ENCODE results near the gene SRBD1.

SRBD1 gene

GRCh38 chr2:45483997-45484396, 127.1 kb downstream of the SRBD1 start:
- peaks cover 0 to 4% of the 10 kb centered on the region in 2 donors for H3K9me3 ChIP-seq (ENCODE audit: control insufficient read depth in 1 of 2, low read length in 2 of 2)
- no peaks in the 10 kb centered on the region for H3K4me1 ChIP-seq (ENCODE audit: control insufficient read depth in 1 of 2, insufficient read depth in 2 of 2, low read length in 2 of 2)
- peaks cover 0 to 3% of the 10 kb centered on the region in 2 donors for H3K36me3 ChIP-seq (ENCODE audit: control insufficient read depth in 1 of 2, insufficient read depth in 2 of 2, low read length in 2 of 2)
- H3K4me3 ChIP-seq (ENCODE audit: low read depth in 1 of 2, low read length in 2 of 2): no peak overlapping the region
- no peak overlapping the region for H3K27ac ChIP-seq (ENCODE audit: low read depth, low read length)
- no peak overlapping the region for H3K9ac ChIP-seq (ENCODE audit: low read depth in 1 of 2, low read length in 2 of 2)
- no peaks in the 10 kb centered on the region for H3K27me3 ChIP-seq (ENCODE audit: control insufficient read depth in 1 of 2, insufficient read depth in 2 of 2, low read length in 2 of 2)

GRCh38 chr2:45477546-45477945, 133.5 kb downstream of the SRBD1 start:
- Histone ChIP-seq H3K4me3 (ENCODE audit: low read depth in 1 of 2, low read length in 2 of 2) (no peak overlapping the region), H3K27me3 (ENCODE audit: control insufficient read depth in 1 of 2, insufficient read depth in 2 of 2, low read length in 2 of 2) (no peaks in the 10 kb centered on the region), H3K36me3 (ENCODE audit: control insufficient read depth in 1 of 2, insufficient read depth in 2 of 2, low read length in 2 of 2) (peaks cover 3 to 4% of the 10 kb centered on the region in 2 donors), H3K27ac (ENCODE audit: low read depth, low read length) (no peak overlapping the region), H3K9me3 (ENCODE audit: control insufficient read depth in 1 of 2, low read length in 2 of 2) (peaks cover 0 to 4% of the 10 kb centered on the region in 2 donors), H3K4me1 (ENCODE audit: control insufficient read depth in 1 of 2, insufficient read depth in 2 of 2, low read length in 2 of 2) (no peaks in the 10 kb centered on the region), H3K9ac (ENCODE audit: low read depth in 1 of 2, low read length in 2 of 2) (no peak overlapping the region)

DNA sequence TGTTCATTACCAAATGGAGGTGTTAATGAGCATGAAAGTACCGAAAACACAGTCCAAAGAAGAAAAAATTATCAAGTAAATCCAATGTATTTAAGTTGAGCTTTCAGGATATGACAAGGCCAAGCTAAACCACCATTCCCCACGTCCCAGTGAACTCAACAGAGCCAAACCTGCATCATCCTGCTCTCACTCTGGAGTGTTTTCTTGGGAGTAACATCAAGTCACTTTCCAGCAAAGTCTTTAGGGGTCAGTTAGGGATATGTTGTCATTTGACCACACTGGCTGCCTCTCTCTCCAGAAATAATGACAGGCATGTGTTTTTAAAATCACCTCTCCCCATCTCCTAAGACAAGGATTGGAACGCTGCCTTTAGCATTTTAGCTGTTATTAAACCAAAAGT, 140.5 kb downstream of the SRBD1 start:
- Histone ChIP-seq H3K4me3 (ENCODE audit: low read depth in 1 of 2, low read length in 2 of 2) (no peak overlapping the region), H3K9me3 (ENCODE audit: control insufficient read depth in 1 of 2, low read length in 2 of 2) (no peaks in the 10 kb centered on the region)

DNA sequence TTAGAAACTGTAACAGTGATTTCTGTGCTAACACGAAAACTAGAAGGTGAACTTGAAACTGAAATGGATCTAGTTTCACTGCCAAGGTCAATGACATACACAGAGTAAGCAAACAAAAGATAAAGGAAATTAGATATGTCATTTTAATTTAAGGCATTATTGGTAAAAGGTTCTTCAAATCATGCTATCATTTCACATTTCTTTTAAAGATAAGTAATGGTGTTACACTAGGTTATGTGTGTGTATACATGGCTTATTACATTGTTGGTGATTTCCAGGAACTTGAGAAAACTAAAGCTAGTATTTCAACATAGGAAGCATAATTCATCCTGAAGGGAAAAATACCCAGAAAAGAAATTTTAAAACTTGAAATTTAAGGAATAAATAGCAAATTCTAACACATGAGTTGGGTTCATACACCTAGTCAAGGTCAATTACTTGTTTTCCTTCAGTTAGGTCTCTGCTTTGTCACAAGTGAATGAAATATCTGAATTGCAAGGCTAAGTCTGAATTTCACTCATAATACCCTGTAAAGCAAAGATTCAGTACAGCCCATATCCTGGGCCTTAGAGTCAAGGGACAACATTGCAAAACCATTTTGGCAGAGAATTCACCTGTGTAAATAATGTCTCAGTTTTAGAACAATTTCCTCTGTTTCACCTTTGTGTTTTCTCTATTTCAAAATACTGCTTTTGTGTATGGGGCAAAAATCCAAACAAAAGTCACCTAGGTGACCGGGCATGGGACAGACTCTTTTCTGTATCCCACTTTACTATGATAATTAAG, 141.6 kb downstream of the SRBD1 start:
- H3K9ac ChIP-seq (ENCODE audit: low read depth in 1 of 2, low read length in 2 of 2): no peak overlapping the region
- H3K4me1 ChIP-seq (ENCODE audit: control insufficient read depth in 1 of 2, insufficient read depth in 2 of 2, low read length in 2 of 2): peaks cover 4 to 6% of the 10 kb centered on the region in 2 donors
- H3K9me3 ChIP-seq (ENCODE audit: control insufficient read depth in 1 of 2, low read length in 2 of 2): no peaks in the 10 kb centered on the region
- H3K36me3 ChIP-seq (ENCODE audit: control insufficient read depth in 1 of 2, insufficient read depth in 2 of 2, low read length in 2 of 2): peaks cover 0 to 4% of the 10 kb centered on the region in 2 donors
- H3K4me3 ChIP-seq (ENCODE audit: low read depth in 1 of 2, low read length in 2 of 2): no peak overlapping the region
- H3K27me3 ChIP-seq (ENCODE audit: control insufficient read depth in 1 of 2, insufficient read depth in 2 of 2, low read length in 2 of 2): no peaks in the 10 kb centered on the region
- no peak overlapping the region for H3K27ac ChIP-seq (ENCODE audit: low read depth, low read length)

More for the DNA sequence above, 140.5 kb downstream of the SRBD1 start:
- H3K4me1 ChIP-seq (ENCODE audit: control insufficient read depth in 1 of 2, insufficient read depth in 2 of 2, low read length in 2 of 2): peaks cover 4 to 6% of the 10 kb centered on the region in 2 donors
- no peak overlapping the region for H3K9ac ChIP-seq (ENCODE audit: low read depth in 1 of 2, low read length in 2 of 2)
- no peaks in the 10 kb centered on the region for H3K27me3 ChIP-seq (ENCODE audit: control insufficient read depth in 1 of 2, insufficient read depth in 2 of 2, low read length in 2 of 2)
- peaks cover 0 to 4% of the 10 kb centered on the region in 2 donors for H3K36me3 ChIP-seq (ENCODE audit: control insufficient read depth in 1 of 2, insufficient read depth in 2 of 2, low read length in 2 of 2)
- H3K27ac ChIP-seq (ENCODE audit: low read depth, low read length): no peak overlapping the region

GRCh38 chr2:45468279-45468678, 142.8 kb downstream of the SRBD1 start:
- no peak overlapping the region for H3K27ac ChIP-seq (ENCODE audit: low read depth, low read length)
- no peaks in the 10 kb centered on the region for H3K9me3 ChIP-seq (ENCODE audit: control insufficient read depth in 1 of 2, low read length in 2 of 2)
- peaks cover 4 to 6% of the 10 kb centered on the region in 2 donors for H3K4me1 ChIP-seq (ENCODE audit: control insufficient read depth in 1 of 2, insufficient read depth in 2 of 2, low read length in 2 of 2)
- no peak overlapping the region for H3K4me3 ChIP-seq (ENCODE audit: low read depth in 1 of 2, low read length in 2 of 2)
- H3K27me3 ChIP-seq (ENCODE audit: control insufficient read depth in 1 of 2, insufficient read depth in 2 of 2, low read length in 2 of 2): no peaks in the 10 kb centered on the region
- no peak overlapping the region for H3K9ac ChIP-seq (ENCODE audit: low read depth in 1 of 2, low read length in 2 of 2)
- H3K36me3 ChIP-seq (ENCODE audit: control insufficient read depth in 1 of 2, insufficient read depth in 2 of 2, low read length in 2 of 2): no peaks in the 10 kb centered on the region

GRCh38 chr2:45466053-45466452, 145.0 kb downstream of the SRBD1 start:
- peaks cover 4 to 6% of the 10 kb centered on the region in 2 donors for H3K4me1 ChIP-seq (ENCODE audit: control insufficient read depth in 1 of 2, insufficient read depth in 2 of 2, low read length in 2 of 2)
- H3K4me3 ChIP-seq (ENCODE audit: low read depth in 1 of 2, low read length in 2 of 2): no peak overlapping the region
- H3K36me3 ChIP-seq (ENCODE audit: control insufficient read depth in 1 of 2, insufficient read depth in 2 of 2, low read length in 2 of 2): no peaks in the 10 kb centered on the region
- H3K9ac ChIP-seq (ENCODE audit: low read depth in 1 of 2, low read length in 2 of 2): no peak overlapping the region
- H3K27me3 ChIP-seq (ENCODE audit: control insufficient read depth in 1 of 2, insufficient read depth in 2 of 2, low read length in 2 of 2): no peaks in the 10 kb centered on the region
- no peak overlapping the region for H3K27ac ChIP-seq (ENCODE audit: low read depth, low read length)
- no peaks in the 10 kb centered on the region for H3K9me3 ChIP-seq (ENCODE audit: control insufficient read depth in 1 of 2, low read length in 2 of 2)

DNA sequence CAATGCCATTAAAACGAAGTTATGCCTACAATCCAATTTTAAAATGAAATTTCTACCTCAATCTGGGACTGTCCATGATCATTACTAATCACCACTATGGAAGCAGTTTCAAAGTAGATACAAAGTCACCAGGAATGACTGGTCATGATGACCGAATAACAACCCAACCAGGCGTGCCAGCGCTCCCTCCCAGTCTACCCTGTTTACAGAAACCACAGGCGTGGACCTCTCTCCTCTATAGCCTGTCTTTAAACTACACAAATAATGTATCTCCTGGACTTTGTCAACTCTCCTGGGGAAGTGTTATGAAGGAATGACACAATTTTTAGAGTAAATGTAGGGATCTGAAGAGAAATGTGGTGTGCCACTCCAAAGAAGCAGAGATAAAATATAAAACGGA, 150.2 kb downstream of the SRBD1 start:
- no peak overlapping the region for H3K27ac ChIP-seq (ENCODE audit: low read depth, low read length)
- no peaks in the 10 kb centered on the region for H3K9me3 ChIP-seq (ENCODE audit: control insufficient read depth in 1 of 2, low read length in 2 of 2)
- no peak overlapping the region for H3K4me3 ChIP-seq (ENCODE audit: low read depth in 1 of 2, low read length in 2 of 2)
- H3K27me3 ChIP-seq (ENCODE audit: control insufficient read depth in 1 of 2, insufficient read depth in 2 of 2, low read length in 2 of 2): no peaks in the 10 kb centered on the region
- peaks cover 9 to 22% of the 10 kb centered on the region in 2 donors for H3K4me1 ChIP-seq (ENCODE audit: control insufficient read depth in 1 of 2, insufficient read depth in 2 of 2, low read length in 2 of 2)
- no peaks in the 10 kb centered on the region for H3K36me3 ChIP-seq (ENCODE audit: control insufficient read depth in 1 of 2, insufficient read depth in 2 of 2, low read length in 2 of 2)
- no peak overlapping the region for H3K9ac ChIP-seq (ENCODE audit: low read depth in 1 of 2, low read length in 2 of 2)

DNA sequence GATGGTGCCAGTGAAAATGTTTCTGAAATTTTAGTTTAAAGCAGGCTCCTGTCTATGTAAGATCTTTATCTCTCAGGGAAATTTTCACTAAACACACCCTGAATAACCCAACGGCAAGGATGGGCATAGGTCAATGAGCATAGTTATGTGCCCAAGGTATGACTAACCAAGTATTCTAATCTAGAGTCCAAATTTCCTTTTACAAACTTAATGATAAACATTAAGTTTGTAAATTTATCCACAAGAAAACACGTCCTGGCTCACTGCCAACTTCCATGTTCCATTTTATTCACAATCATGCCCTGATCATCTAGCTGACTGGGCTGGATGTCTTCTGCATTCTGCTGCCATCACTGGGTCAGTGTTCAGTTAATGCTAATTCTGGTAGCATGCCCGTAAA, 151.2 kb downstream of the SRBD1 start:
- H3K4me3 ChIP-seq (ENCODE audit: low read depth in 1 of 2, low read length in 2 of 2): no peak overlapping the region
- H3K9me3 ChIP-seq (ENCODE audit: control insufficient read depth in 1 of 2, low read length in 2 of 2): no peaks in the 10 kb centered on the region
- no peaks in the 10 kb centered on the region for H3K27me3 ChIP-seq (ENCODE audit: control insufficient read depth in 1 of 2, insufficient read depth in 2 of 2, low read length in 2 of 2)
- no peaks in the 10 kb centered on the region for H3K36me3 ChIP-seq (ENCODE audit: control insufficient read depth in 1 of 2, insufficient read depth in 2 of 2, low read length in 2 of 2)
- H3K4me1 ChIP-seq (ENCODE audit: control insufficient read depth in 1 of 2, insufficient read depth in 2 of 2, low read length in 2 of 2): peaks cover 9 to 22% of the 10 kb centered on the region in 2 donors
- H3K9ac ChIP-seq (ENCODE audit: low read depth in 1 of 2, low read length in 2 of 2): no peak overlapping the region
- no peak overlapping the region for H3K27ac ChIP-seq (ENCODE audit: low read depth, low read length)

DNA sequence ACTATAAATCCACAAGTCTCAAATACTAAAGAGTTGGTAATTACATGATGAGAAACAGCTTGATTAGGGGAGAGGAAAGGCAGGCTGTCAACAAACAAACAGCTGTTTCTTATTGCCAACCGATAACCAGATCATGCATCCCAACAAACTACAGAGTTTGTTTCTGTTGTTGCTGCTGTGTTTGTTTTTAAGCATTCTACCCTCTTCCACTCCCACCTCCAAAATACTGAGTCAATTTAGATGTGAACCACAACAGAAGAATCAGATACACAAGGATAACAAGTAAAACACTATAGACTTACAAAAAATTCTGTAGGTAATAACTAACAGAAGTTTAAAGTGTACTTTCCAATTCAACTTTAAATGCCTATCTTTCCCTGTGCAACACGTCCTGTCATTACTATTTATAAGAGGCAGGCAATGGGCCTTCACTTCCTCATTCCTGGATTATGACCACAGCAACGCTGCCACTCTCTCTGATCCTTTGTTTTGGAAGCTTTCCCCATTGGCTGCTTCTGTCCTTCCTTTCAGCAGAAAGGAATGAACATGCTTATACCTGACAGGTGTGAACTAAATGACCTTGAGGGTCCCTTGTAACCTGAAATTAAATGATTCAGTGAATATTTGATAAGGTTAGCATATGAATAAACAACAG, 152.0 kb downstream of the SRBD1 start:
- H3K9me3 ChIP-seq (ENCODE audit: control insufficient read depth in 1 of 2, low read length in 2 of 2): no peaks in the 10 kb centered on the region
- no peak overlapping the region for H3K4me3 ChIP-seq (ENCODE audit: low read depth in 1 of 2, low read length in 2 of 2)
- H3K9ac ChIP-seq (ENCODE audit: low read depth in 1 of 2, low read length in 2 of 2): no peak overlapping the region
- H3K4me1 ChIP-seq (ENCODE audit: control insufficient read depth in 1 of 2, insufficient read depth in 2 of 2, low read length in 2 of 2): peaks cover 9 to 22% of the 10 kb centered on the region in 2 donors
- H3K36me3 ChIP-seq (ENCODE audit: control insufficient read depth in 1 of 2, insufficient read depth in 2 of 2, low read length in 2 of 2): no peaks in the 10 kb centered on the region
- no peak overlapping the region for H3K27ac ChIP-seq (ENCODE audit: low read depth, low read length)
- no peaks in the 10 kb centered on the region for H3K27me3 ChIP-seq (ENCODE audit: control insufficient read depth in 1 of 2, insufficient read depth in 2 of 2, low read length in 2 of 2)

DNA sequence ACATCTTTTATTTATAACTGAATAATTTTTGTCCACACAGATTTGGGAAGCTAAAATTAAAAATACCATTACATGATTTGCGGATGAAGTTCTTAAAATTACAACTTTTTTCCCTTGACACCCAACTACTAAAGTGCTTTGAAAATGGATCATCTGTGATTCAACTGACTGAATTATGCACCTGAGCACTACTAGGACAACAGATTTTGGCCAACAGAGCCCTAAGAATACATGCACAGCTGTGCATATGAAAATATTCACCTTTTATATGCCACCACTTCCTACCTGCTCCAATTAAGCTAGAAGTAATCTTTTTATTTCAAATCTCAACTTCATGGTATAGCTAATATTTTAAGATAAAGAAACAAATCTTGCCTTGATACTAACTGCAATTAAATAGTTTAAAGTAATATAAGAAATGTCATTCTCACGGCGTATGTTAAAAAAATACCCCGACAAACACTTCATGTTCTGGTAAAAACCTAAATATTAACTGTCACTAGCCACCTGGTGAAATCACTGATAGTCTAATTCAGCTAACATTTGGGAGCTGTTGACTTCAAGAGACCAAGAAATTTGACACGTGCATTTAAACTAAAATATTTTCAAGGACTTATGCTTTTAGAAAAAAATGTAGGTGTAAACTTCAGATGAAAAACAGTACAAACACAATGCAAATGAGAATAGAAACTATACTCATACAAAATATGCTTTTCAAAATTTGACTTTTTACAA, 153.7 kb downstream of the SRBD1 start:
- Histone ChIP-seq H3K9ac (ENCODE audit: low read depth in 1 of 2, low read length in 2 of 2) (no peak overlapping the region), H3K27me3 (ENCODE audit: control insufficient read depth in 1 of 2, insufficient read depth in 2 of 2, low read length in 2 of 2) (no peaks in the 10 kb centered on the region), H3K4me3 (ENCODE audit: low read depth in 1 of 2, low read length in 2 of 2) (no peak overlapping the region), H3K9me3 (ENCODE audit: control insufficient read depth in 1 of 2, low read length in 2 of 2) (no peaks in the 10 kb centered on the region), H3K4me1 (ENCODE audit: control insufficient read depth in 1 of 2, insufficient read depth in 2 of 2, low read length in 2 of 2) (peaks cover 9 to 22% of the 10 kb centered on the region in 2 donors), H3K27ac (ENCODE audit: low read depth, low read length) (no peak overlapping the region), H3K36me3 (ENCODE audit: control insufficient read depth in 1 of 2, insufficient read depth in 2 of 2, low read length in 2 of 2) (no peaks in the 10 kb centered on the region)
